ENCODE data around the gene TIMM17B. TPM values are rescaled to one million over a fixed set of nuclear protein-coding genes. Genes with fewer than 3 reads are reported as not detected.

Gene TIMM17B
- total RNA-seq, 3 donors from 2014 or later, result 32.3 to 40.8 (median 35.4) TPM

GRCh38 chrX:48934581-48935300, 37.2 kb upstream of the TIMM17B start:
- no peak overlapping the region for H3K27ac ChIP-seq

GRCh38 chrX:48933757-48934156, 36.2 kb upstream of the TIMM17B start:
- peaks cover 0 to 27% of the 10 kb centered on the region in 2 donors for H3K27me3 ChIP-seq

More at GRCh38 chrX:48934581-48935300, 37.2 kb upstream of the TIMM17B start:
- no peaks in the 10 kb centered on the region for H3K9me3 ChIP-seq
- no peak overlapping the region for H3K4me3 ChIP-seq
- peaks cover 0 to 37% of the 10 kb centered on the region in 2 donors for H3K27me3 ChIP-seq
- TF ChIP-seq POLR2AphosphoS5 (IDR thresholded peaks at IDR 0.05) (no peak), POLR2A (IDR thresholded peaks at IDR 0.05) (no peak), CTCF (IDR thresholded peaks at IDR 0.05) (no peak)
- H3K36me3 ChIP-seq, result no peaks in the 10 kb centered on the region
- no peak for DNase-seq (ENCODE audit: low spot score in 2 of 2)
- no peaks in the 10 kb centered on the region for H3K4me1 ChIP-seq
- intact Hi-C loops (cut with DNase I; ENCODE audit: low total_unique reads), result no loop called here

GRCh38 chrX:48927736-48928382, 30.3 kb upstream of the TIMM17B start:
- no peak for DNase-seq (ENCODE audit: low spot score in 2 of 2)
- Histone ChIP-seq H3K27me3 (peaks cover 0 to 19% of the 10 kb centered on the region in 2 donors), H3K36me3 (no peaks in the 10 kb centered on the region), H3K4me1 (no peaks in the 10 kb centered on the region), H3K9me3 (no peaks in the 10 kb centered on the region), H3K27ac (no peak overlapping the region), H3K4me3 (no peak overlapping the region)
- intact Hi-C loops (cut with DNase I; ENCODE audit: low total_unique reads), result no loop called here
- no peak for TF ChIP-seq POLR2A (IDR thresholded peaks at IDR 0.05)
- TF ChIP-seq POLR2AphosphoS5 (IDR thresholded peaks at IDR 0.05), result no peak
- TF ChIP-seq CTCF (IDR thresholded peaks at IDR 0.05), result no peak

More at GRCh38 chrX:48933757-48934156, 36.2 kb upstream of the TIMM17B start:
- intact Hi-C loops (cut with DNase I; ENCODE audit: low total_unique reads), result no loop called here
- no peak overlapping the region for H3K4me3 ChIP-seq
- DNase-seq (ENCODE audit: low spot score in 2 of 2), result no peak
- TF ChIP-seq POLR2A (IDR thresholded peaks at IDR 0.05) (no peak), CTCF (IDR thresholded peaks at IDR 0.05) (no peak), POLR2AphosphoS5 (IDR thresholded peaks at IDR 0.05) (no peak)
- no peaks in the 10 kb centered on the region for H3K36me3 ChIP-seq
- no peaks in the 10 kb centered on the region for H3K4me1 ChIP-seq
- H3K27ac ChIP-seq, result no peak overlapping the region
- no peaks in the 10 kb centered on the region for H3K9me3 ChIP-seq

GRCh38 chrX:48927123-48927522, 29.6 kb upstream of the TIMM17B start:
- no peak overlapping the region for H3K4me3 ChIP-seq
- TF ChIP-seq POLR2AphosphoS5 (IDR thresholded peaks at IDR 0.05), result no peak
- TF ChIP-seq POLR2A (IDR thresholded peaks at IDR 0.05), result no peak
- no peak for TF ChIP-seq CTCF (IDR thresholded peaks at IDR 0.05)
- H3K36me3 ChIP-seq, result no peaks in the 10 kb centered on the region
- no peak for DNase-seq (ENCODE audit: low spot score in 2 of 2)
- H3K27me3 ChIP-seq, result peaks cover 0 to 26% of the 10 kb centered on the region in 2 donors
- no peak overlapping the region for H3K27ac ChIP-seq
- intact Hi-C loops (cut with DNase I; ENCODE audit: low total_unique reads), result no loop called here
- H3K9me3 ChIP-seq, result no peaks in the 10 kb centered on the region
- no peaks in the 10 kb centered on the region for H3K4me1 ChIP-seq

- Histone ChIP-seq H3K27ac (no peak overlapping the region), H3K4me1 (no peaks in the 10 kb centered on the region), H3K9me3 (no peaks in the 10 kb centered on the region), H3K4me3 (no peak overlapping the region), H3K27me3 (peaks cover 0 to 40% of the 10 kb centered on the region in 2 donors), H3K36me3 (no peaks in the 10 kb centered on the region)
- intact Hi-C loops (cut with DNase I; ENCODE audit: low total_unique reads), result no loop called here
- no peak for TF ChIP-seq POLR2A (IDR thresholded peaks at IDR 0.05)
- TF ChIP-seq CTCF (IDR thresholded peaks at IDR 0.05), result no peak
- TF ChIP-seq POLR2AphosphoS5 (IDR thresholded peaks at IDR 0.05), result no peak
- no peak for DNase-seq (ENCODE audit: low spot score in 2 of 2)
Measured at GRCh38 chrX:48924270-48924669, 26.7 kb upstream of the TIMM17B start.

All from breast epithelium (tissue), 4 donors.